HK-2 (cell line): ENCODE measurements around the gene CCDC136.

Experiments
- DNase-seq: peaks from one replicate; pipeline ENCODE4 v3.0.0-alpha.2; 2018; ENCODE audit not compliant: unreplicated experiment

CCDC136 gene

GRCh38 chr7:128805225-128805624 lies 13.5 kb downstream of the CCDC136 start:
- no peak for DNase-seq

DNA sequence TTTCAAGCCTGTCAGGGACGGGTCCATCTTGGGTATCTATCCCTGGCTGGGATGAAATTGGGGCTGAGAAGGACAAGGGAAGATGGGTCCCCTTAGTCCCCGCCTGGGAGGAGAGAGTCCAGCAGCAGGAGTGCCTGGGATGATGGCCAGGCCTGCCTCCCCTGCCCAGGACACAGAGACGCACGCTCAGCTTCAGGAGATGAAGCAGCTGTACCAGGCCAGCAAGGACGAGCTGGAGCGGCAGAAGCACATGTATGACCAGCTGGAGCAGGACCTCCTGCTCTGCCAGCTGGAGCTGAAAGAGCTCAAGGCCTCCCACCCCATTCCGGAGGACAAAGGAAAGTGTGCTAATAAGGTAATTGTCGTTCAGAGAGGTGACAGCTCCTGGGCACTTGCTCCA lies 15.4 kb downstream of the CCDC136 start:
- no peak for DNase-seq

DNA sequence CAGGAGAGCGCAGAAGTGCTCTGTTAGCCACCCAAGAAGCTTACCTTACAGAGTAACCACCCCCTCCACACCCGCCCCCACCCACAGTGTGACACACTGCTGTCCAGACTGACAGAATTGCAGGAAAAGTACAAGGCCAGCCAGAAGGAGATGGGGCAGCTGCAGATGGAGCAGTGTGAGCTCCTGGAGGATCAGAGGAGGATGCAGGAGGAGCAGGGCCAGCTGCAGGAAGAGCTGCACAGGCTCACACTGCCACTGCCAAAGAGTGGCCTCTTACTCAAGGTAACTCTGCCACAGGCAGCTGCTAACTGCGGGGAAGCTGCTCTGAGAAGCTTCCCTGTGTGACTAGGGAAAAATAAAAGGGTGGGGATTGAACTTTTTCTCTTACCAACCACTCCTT lies 17.6 kb downstream of the CCDC136 start:
- DNase-seq, result no peak

DNA sequence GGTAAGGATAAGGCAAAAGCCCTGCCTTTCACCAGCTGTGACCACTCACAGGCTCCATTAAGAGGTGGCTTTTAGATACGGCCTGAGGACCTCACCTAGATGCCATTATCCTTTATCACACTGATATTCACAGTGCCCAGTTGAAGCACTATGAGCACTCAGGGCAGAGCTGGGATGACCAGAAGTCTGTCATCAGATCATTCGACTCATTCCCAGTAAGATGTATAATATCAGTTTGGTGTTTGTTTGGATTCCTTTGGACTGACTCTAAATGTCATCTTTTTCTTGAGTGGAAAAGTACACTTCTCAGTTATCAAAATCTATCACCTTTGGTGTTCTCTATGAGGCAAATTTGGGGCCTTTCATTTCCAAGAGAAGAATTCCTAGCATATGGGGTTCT lies 18.7 kb downstream of the CCDC136 start:
- DNase-seq, result no peak

DNA sequence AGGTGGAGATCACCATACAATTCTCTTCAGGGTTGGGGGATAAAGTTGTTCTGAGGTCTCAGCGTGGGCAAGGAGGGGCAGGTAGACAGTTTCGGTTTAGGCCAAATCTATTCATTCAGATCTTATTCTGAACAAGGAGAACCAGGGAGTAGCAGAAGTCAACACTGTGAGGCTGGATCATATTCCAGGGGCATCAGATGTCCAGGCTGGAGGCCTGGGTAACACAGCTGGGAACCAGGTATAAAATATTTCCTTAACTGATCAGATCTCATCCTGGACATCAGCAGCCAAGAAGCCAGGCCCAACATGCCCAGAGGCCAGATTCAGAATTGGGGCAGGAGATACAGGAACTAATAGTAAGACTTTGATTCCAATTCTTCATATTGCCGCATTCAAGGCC lies 19.2 kb downstream of the CCDC136 start:
- no peak for DNase-seq

GRCh38 chr7:128811631-128812430 lies 20.1 kb downstream of the CCDC136 start:
- DNase-seq, result no peak

- no peak for DNase-seq
Measured at GRCh38 chr7:128812514-128813168, 20.9 kb downstream of the CCDC136 start.

DNA sequence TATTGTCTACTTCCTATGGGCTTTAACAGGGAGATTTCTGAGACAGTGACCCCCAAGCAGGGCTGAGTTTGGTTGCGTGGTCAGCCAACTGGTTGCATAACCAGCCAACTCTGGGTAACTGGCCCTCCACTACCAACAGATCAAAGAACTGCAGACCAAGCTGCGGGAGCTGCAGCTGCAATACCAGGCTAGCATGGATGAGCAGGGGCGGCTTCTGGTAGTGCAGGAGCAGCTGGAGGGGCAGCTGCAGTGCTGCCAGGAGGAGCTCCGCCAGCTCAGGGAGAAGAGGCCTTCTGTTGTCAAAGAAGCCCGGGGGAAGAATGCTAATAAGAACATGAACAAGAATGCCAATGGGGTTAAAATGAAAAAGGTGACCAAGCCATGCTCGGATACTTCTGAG lies 22.7 kb downstream of the CCDC136 start:
- no peak for DNase-seq

DNA sequence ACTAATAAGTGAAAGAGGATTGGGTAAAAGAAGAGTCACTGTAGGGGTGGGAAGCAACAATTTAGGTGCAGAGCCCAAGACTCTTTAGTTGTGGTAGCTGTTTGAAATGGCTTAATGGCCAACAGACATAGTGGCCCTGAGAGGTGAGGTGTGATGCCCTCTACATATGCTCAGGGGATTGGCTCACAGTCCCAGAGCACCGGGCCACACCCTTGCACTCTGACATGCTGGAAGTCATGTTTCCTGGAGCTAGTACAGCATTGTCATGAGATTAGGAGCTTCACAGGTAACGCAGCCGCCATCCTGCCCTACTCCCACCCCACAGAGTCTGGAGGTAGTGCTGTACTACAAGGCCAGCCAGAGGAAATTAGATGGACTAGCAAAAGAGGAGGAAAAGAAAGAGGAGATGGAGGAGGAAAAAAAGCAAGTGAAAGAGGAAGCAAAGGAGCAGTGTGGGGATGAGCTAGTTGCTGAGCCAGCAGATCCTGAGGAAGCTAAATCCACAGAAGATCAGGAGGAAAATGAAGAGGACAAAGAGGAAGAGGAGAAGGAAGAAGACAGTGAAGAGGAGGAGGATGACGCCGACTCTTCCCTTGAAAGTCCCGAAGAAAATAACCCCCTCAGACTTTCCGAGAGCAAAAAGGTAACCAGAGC lies 23.6 kb downstream of the CCDC136 start:
- no peak for DNase-seq

DNA sequence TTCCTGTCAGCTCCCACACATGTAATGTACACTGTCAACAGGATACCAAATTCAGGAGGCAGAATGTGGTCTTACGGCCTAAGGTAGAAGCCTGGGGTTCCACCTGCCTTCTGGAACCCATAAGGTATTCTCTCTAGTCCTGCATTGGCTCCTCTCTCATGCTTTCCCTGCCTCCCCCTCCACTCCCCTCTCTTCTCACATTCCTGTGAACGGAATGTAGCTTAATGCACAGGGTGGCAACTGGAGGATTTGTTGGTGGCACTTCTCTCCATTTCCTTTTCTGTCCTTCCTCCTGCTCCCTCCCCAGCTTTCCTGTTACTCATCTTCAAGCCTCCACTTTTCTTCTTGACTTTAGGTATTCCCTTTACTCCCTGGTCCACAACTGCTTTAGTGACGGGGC lies 26.9 kb downstream of the CCDC136 start:
- DNase-seq, result no peak

- no peak for DNase-seq
Measured at GRCh38 chr7:128821724-128822123, 30.0 kb downstream of the CCDC136 start.

DNA sequence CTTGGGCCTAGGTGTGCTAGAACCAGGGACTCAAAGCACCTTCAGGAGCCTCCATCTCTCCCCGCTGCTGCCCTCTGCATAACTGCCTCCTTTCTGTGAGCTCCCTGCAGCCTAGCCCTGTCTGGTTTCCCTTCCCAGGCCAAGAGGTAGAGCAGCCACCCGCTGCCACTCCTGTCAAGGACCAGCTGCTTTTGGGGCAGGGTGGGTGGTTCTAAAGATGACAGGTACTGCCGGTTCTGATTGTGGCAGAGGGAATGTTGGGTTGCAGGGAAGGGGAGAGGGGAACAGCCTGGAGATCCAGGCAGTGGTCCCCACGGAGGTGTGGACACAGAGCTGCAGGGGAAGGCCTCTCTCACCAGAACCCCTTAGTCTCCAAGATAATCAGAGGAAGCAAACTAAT lies 34.7 kb downstream of the CCDC136 start:
- no peak for DNase-seq

DNA sequence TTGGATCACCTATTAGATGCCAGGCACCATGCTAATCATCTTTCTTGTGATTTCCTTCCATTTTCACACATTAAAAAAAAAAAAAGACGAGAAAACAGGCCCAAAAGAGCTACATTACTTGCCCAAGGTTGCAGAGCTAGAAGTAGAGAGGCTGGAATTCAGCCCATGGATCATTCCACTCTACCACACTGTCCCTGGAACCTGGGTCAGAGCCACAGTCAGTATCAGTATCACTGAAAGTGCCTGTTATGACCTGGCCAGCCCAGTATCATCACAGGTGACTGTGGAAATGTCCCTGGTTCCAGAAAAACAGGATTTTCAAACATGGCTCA lies 35.1 kb downstream of the CCDC136 start:
- DNase-seq, result no peak

DNA sequence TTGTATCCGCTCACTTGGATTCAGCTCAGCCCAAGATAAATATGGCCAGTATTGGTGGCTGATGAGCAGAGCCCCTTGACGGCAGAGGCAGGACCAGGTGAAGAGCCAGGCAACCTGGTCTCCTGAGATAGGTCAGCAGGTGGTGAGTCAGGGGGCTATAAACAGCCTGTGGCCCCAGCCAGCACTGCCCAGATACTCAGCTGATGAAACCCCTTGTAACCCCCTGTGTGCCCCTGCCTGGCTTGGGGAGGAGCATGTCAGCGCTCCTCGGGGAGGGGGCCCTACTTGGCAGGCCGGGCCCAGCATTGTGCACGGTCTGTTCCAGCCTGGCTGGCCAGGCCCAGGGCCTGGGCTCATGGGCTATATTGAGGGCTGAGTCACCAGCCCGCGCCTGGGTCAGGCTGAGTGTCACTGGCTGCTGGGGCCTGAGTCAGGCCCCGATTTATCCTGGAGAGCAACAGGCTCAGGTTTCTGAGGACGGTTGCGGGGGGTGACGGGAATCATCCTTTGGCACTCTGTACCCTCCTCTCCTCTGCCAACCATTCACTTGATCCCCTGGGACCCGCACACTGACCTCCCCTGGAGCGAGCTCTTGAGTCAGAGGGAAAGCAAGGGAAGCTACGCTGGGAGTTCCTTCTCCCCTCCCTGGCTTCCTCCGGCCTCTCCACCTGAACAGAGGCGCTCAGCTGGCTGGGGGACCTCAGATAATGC lies 35.6 kb downstream of the CCDC136 start:
- DNase-seq, result peak; percentile 89

DNA sequence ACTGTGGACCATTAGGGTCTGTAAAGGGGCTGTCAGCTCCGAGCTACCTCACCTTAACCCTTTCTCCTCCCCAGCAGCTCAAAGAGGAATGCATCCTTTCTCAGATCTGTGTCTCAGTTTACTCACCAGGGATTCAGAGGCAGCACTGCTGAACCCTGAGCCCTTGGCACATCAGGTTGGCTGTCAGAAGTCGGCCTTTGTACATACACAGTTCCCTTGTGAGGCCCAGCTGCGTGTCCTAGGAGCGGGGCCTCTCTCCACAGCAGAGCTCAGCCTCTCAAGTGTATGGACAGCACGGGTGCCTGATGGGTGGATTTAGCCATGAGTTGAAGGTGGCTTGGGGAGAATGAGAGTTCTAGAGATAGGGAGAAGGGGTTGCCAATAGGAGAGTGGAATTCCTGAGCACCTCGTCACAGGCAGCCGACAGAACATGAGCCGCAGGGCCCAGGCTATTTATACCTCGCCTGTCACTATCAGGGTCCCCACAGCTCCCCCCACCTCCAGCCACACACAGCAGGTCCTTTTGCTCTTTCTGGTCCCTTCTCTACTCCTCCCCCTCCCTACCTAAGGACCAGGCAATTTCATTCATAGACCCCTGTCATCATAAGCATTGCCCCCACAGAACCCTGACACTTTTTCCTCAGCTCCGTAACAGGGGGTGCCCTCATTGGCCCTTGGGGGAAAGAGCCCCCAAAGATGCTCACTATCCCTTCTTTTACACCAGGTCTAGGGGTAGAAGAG lies 36.4 kb downstream of the CCDC136 start:
- peak; percentile 68 for DNase-seq

DNA sequence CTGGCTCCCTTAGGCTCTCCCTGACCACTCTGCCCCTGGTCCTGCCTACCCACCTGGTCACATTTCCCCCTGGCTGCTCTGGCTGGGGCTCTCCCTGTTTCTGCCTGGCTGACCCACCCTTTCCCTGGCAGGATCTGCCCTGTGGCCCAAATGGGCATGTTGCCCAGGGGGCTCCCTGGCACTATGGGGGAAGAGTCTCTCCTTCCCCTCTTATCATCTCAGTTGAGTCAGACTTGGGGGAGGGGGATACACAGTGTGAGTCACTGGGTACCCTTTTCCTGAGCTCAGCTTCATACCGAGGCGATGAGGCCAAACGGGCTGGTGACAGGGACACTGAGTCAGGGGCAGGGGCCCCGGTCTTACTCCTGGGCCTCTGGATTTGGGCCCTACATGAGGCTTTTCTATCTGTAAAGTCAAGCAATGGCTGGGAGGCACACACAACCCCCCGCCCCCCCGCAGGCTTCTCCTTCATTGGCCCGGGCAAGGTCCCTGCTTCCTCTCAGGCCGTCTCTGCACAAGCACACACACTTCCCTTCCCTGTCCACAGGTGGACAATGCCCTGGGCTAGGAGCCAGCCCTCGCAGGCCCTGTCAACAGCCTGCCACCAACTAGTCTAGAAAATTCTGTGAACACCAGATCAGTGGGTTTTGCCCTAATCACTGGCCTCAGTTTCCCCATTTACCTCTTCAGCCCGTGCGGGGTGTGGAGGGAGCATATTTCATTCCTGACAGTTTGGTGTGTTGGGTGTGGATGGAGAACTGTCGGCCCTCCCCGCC lies 37.8 kb downstream of the CCDC136 start:
- DNase-seq, result peak; percentile 79

DNA sequence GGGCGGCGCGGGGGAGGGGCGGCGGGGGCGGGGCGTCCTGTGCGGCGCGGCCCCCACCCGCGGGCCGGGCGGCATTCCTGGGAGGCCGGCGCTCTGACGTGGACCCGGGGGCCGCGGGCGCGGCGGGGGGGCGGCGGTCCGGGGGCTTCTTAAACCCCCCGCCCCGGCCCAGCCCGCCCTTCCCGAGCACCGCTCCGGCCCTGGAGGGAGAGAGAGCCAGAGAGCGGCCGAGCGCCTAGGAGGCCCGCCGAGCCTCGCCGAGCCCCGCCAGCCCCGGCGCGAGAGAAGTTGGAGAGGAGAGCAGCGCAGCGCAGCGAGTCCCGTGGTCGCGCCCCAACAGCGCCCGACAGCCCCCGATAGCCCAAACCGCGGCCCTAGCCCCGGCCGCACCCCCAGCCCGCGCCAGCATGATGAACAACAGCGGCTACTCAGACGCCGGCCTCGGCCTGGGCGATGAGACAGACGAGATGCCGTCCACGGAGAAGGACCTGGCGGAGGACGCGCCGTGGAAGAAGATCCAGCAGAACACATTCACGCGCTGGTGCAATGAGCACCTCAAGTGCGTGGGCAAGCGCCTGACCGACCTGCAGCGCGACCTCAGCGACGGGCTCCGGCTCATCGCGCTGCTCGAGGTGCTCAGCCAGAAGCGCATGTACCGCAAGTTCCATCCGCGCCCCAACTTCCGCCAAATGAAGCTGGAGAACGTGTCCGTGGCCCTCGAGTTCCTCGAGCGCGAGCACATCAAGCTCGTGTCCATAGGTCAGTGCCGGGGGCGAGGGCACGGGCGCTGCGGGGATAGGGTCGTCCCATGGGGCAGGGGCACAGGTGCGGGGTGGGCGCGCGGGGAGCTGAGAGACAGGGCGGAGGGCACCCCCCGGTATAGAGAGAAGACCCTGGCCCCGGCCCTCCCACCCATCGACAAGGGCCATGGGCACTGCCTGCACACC lies 38.7 kb downstream of the CCDC136 start, which contains the start of gene FLNC:
Gene FLNC, plus strand, starts transcription at position 176 of the 947 bp plus-strand sequence. Its CDS starts 232 bp downstream, at position 408.
- peak; percentile 69 for DNase-seq

- DNase-seq, result peak; percentile 73
Measured at GRCh38 chr7:128831178-128831993, 39.6 kb downstream of the CCDC136 start.
